Mucosa of descending colon (tissue), 3 donors: ENCODE data around the gene SLC26A4. TPM values are rescaled to one million over a fixed set of nuclear protein-coding genes. Genes with fewer than 3 reads are reported as not detected.

Experiments used
- ATAC-seq: fragments of 200-7000 bp; cut with Tn5 transposase; one replicate; pipeline ENCODE4 v1.9.1; 2020; ENCODE audit warnings: mild to moderate bottlenecking, moderate library complexity
- DNase-seq, 3 donors: peaks; one replicate each; pipeline ENCODE4 v3.0.0-alpha.2; 2020
- H3K36me3 ChIP-seq: fragments of 200-600 bp; one replicate; pipeline ENCODE4 v1.8.0; 2021; ENCODE audit warnings: low read depth, mild to moderate bottlenecking
- H3K4me1 ChIP-seq: fragments of 200-600 bp; one replicate; pipeline ENCODE4 v1.8.0; 2021; ENCODE audit warnings: low read depth, mild to moderate bottlenecking
- H3K4me3 ChIP-seq: fragments of 200-600 bp; one replicate; pipeline ENCODE4 v1.8.0; 2021; ENCODE audit warnings: mild to moderate bottlenecking
- H3K9me3 ChIP-seq: fragments of 200-600 bp; one replicate; pipeline ENCODE4 v1.8.0; 2021; ENCODE audit warnings: mild to moderate bottlenecking
- CTCF ChIP-seq: fragments of 200-600 bp; IDR thresholded peaks from one replicate; pipeline ENCODE4 v1.8.0; 2022; ENCODE audit warnings: antibody characterized with exemption, mild to moderate bottlenecking
- intact Hi-C, 2 donors: fragments of 100-400 bp; cut with DNase I in 1 of 2; cut with micrococcal nuclease in 1 of 2; formaldehyde crosslinking; loops; one replicate each; pipeline versions ENCODE4 v1.11.0 to v1.11.1; 2022; cut with DNase I, micrococcal nuclease
- total RNA-seq, 3 donors: library from RNA; stranded (reverse); fragmentation: NEBNext Ultra II Directional in 2 of 3; extraction: Animal tissue kit (Norgen Biotek cat#: 25700) in 2 of 3; gene quantifications; one replicate each; pipeline versions ENCODE4 v1.2.1 to v1.2.4, GENCODE V29; 2021 to 2023
- donor health status: DM: no; HTN: no; CAD: no; lungs with moderate emphysema.
- donor health status: DM: no; HTN: no; CAD: no.
- donor health status: DM: no; HTN: yes; CAD: no.

SLC26A4 gene
- total RNA-seq, 3 donors from 2014 or later = 0.48 to 1.4 (median 0.57) TPM

DNA sequence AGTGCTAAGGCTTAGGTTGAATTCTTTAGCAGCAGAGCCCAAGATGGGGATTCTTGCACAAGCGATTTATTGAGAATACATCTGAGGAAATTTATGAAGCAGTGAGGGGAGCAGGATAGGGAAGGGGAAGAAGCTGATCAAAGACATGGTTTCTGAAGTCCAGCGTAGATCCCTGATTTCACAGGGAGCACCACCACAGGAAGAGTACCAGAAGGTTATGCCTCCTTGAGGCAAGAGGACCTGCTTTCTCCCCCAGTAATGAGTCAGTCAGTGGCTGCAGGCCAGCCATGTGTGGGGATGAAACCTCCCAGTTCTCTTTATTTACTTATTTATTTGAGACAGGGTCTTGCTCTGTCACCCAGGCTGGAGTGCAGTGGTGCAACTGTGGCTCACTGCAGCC is 48.3 kb downstream of the SLC26A4 start:
- Histone ChIP-seq H3K4me1 (no peaks in the 10 kb centered on the region), H3K36me3 (no peaks in the 10 kb centered on the region), H3K4me3 (no peak overlapping the region), H3K9me3 (no peaks in the 10 kb centered on the region)
- intact Hi-C loops = no loop called here
- TF ChIP-seq CTCF = no peak
- DNase-seq = no peak
- ATAC-seq = no peak

DNA sequence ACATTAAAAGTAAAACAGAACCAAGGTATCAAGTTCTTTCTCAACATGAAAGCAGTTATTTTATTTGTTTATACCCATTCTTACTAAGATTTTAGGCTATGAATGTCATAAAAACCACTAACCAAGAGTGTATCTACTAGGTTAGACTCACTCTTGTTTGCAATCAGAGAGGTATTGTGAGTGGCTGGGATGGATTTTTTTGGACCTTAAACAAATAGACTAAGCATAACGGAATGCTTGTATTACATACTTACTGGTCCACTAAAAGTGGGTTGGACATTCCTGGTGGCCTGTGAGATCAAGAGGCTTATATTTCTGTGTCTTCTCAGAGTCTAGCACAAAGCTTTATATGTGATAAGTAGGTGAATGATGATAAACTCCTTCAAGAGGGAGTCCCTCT is 50.7 kb downstream of the SLC26A4 start:
- H3K36me3 ChIP-seq = no peaks in the 10 kb centered on the region
- DNase-seq (no peak), ATAC-seq (no peak)
- no peaks in the 10 kb centered on the region for H3K9me3 ChIP-seq
- H3K4me1 ChIP-seq = no peaks in the 10 kb centered on the region
- no peak overlapping the region for H3K4me3 ChIP-seq
- no peak for TF ChIP-seq CTCF
- intact Hi-C loops = no loop called here

GRCh38 chr7:107712025-107712424 is 51.4 kb downstream of the SLC26A4 start:
- Histone ChIP-seq H3K4me1 (no peaks in the 10 kb centered on the region), H3K36me3 (no peaks in the 10 kb centered on the region), H3K9me3 (no peaks in the 10 kb centered on the region), H3K4me3 (no peak overlapping the region)
- no peak for TF ChIP-seq CTCF
- intact Hi-C loops = no loop called here
- no peak for DNase-seq
- ATAC-seq = no peak

GRCh38 chr7:107712896-107713295 is 52.3 kb downstream of the SLC26A4 start:
- H3K4me1 ChIP-seq = no peaks in the 10 kb centered on the region
- no peak overlapping the region for H3K4me3 ChIP-seq
- intact Hi-C loops = no loop called here
- TF ChIP-seq CTCF = no peak
- H3K36me3 ChIP-seq = no peaks in the 10 kb centered on the region
- ATAC-seq (no peak), DNase-seq (no peak)
- H3K9me3 ChIP-seq = no peaks in the 10 kb centered on the region

DNA sequence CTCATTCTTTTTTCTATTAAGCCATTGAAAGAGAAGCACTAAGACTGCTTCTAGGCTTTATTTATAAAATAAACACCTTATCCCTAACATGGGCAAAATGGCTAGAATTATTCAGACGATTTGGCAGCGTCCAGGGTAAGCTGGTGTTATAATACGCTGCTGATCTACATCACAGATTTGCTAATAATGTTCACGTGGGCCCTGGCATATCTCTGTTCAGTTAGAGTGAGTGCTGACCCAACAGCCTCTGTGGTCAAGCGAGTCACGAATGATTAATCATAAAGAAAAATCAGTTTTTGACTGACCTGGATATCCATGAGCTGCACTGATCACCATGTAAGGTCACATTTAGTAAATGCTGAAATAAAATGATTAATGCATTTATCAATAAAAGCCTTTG is 54.9 kb downstream of the SLC26A4 start:
- Histone ChIP-seq H3K9me3 (no peaks in the 10 kb centered on the region), H3K4me3 (no peak overlapping the region), H3K36me3 (no peaks in the 10 kb centered on the region), H3K4me1 (no peaks in the 10 kb centered on the region)
- intact Hi-C loops = no loop called here
- TF ChIP-seq CTCF = no peak
- ATAC-seq (no peak), DNase-seq (no peak)

DNA sequence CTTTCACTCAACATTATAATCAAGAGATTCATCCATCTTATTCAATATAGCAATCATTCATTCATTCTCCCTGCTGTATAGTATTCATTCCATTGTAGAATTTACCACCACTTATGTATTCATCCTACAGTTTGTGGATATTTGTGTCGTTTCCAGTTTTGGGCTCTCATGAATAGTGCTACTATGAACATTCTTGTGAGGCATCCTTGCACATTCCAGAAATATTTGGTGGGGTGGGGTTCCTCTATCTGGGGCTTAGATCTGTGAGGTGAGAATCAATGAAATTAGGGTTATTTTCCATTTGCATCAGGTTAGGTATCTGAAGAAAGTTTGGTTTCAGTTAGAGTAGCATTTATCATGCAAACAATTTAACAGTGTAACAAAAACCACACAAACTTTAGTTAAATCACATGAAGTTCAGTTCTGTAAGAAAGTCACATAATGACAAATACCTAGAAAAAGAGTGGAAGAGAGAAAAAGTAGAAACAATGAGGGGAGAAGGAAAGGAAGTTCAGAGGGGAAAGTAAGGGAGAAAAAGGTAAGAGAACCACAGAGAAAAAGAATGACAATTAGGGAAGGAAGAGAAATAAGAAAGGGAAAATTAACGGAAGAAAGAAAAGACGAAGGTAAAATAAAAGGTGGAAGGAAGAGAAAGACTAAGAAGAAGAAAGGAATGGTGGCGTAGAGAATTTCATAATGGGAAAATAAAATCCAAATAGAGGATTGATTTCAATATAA is 58.0 kb downstream of the SLC26A4 start:
- H3K4me3 ChIP-seq = no peak overlapping the region
- intact Hi-C loops = no loop called here
- no peaks in the 10 kb centered on the region for H3K4me1 ChIP-seq
- TF ChIP-seq CTCF = no peak
- H3K36me3 ChIP-seq = no peaks in the 10 kb centered on the region
- no peaks in the 10 kb centered on the region for H3K9me3 ChIP-seq
- ATAC-seq = no peak
- no peak for DNase-seq
